HCT116 (cell line): Measurements from ENCODE around the gene UNC50. TPM values are rescaled to one million over a fixed set of nuclear protein-coding genes. Genes with fewer than 3 reads are reported as not detected.
"Not testable (repeated sequence)": the region's sequence is repeated elsewhere in the genome, so short reads cannot be mapped to it uniquely, and the experiment has no call there.

Experiments used
- ATAC-seq: fragments of 200-7000 bp; cut with Tn5 transposase; 2 replicates; pipeline ENCODE4 v1.9.1; 2020; ENCODE audit warnings: mild to moderate bottlenecking, moderate library complexity
- BruUV-seq: library from RNA; stranded (reverse); fragments of 400-500 nt; replicated peaks from 2 replicates; lab custom pipeline; 2021; lab: Mats Ljungman, UMichigan
- CTCF ChIA-PET: fragments of 300-600 bp; sonication (Branson Sonifier 250); formaldehyde crosslinking; loops from one replicate; lab custom pipeline; 2021; ENCODE audit warnings: antibody characterized with exemption; lab: Charles Lee
- POLR2A ChIA-PET: fragments of 300-600, 350-600 bp; sonication (Branson Sonifier 250); formaldehyde crosslinking; loops from one replicate; lab custom pipeline; 2021; ENCODE audit warnings: antibody characterized with exemption; lab: Charles Lee
- RAD21 ChIA-PET, 2 experiments: fragments of 300-600 bp; sonication (Branson Sonifier 250); formaldehyde crosslinking; loops; one replicate each; lab custom pipeline; 2023; ENCODE audit warnings: low total read pairs in 2 of 2; ENCODE audit not compliant: uncharacterized antibody in 2 of 2, unreplicated experiment in 2 of 2, low non-redundant PET in 1 of 2; lab: Charles Lee
- DNase-seq: peaks from one replicate; pipeline ENCODE4 v3.0.0-alpha.2; 2010; ENCODE audit warnings: low read depth, low spot score
- H2AFZ ChIP-seq: fragments of 200-600 bp; shearing (Covaris generic), sonication (generic); 2 replicates; pipeline ENCODE4 v1.6.1; 2017; ENCODE audit warnings: low read depth, mixed run types, mixed read lengths, antibody characterized with exemption, low read length; ENCODE audit not compliant: poor library complexity, severe bottlenecking
- H3K27ac ChIP-seq: 2 replicates; pipeline ENCODE4 v1.5.1; 2012; ENCODE audit warnings: low read depth, low read length
- H3K27me3 ChIP-seq: fragments of 200-600 bp; sonication (generic); 2 replicates; pipeline ENCODE4 v1.6.1; 2016; ENCODE audit warnings: mixed run types, low read length, mixed read lengths; ENCODE audit not compliant: insufficient read depth
- H3K36me3 ChIP-seq, 2 experiments: fragments of 200-500 bp in 1 of 2; fragments of 200-600 bp in 1 of 2; sonication (Bioruptor generic) in 1 of 2; sonication (generic) in 1 of 2; 2 replicates each; pipeline versions ENCODE4 v1.5.1 to v1.6.1; 2014 to 2016; ENCODE audit warnings: low read length in 2 of 2, inconsistent platforms in 1 of 2, mixed read lengths in 1 of 2, mixed run types in 1 of 2; ENCODE audit not compliant: insufficient read depth in 2 of 2, control insufficient read depth in 1 of 2
- H3K4me1 ChIP-seq, 2 experiments: fragments of 200-600 bp in 1 of 2; sonication (generic) in 1 of 2; 2 replicates each; pipeline versions ENCODE4 v1.5.1 to v1.6.1; 2012 to 2017; ENCODE audit warnings: low read length in 2 of 2, inconsistent platforms in 1 of 2, mild to moderate bottlenecking in 1 of 2, mixed read lengths in 1 of 2, mixed run types in 1 of 2, moderate library complexity in 1 of 2; ENCODE audit not compliant: insufficient read depth in 2 of 2, control insufficient read depth in 1 of 2
- H3K4me2 ChIP-seq: fragments of 200-600 bp; sonication (generic); 2 replicates; pipeline ENCODE4 v1.6.1; 2017; ENCODE audit warnings: mixed run types, low read length, mixed read lengths
- H3K4me3 ChIP-seq, 2 experiments: fragments of 200-600 bp in 1 of 2; sonication (generic) in 1 of 2; replicated peaks in 1 of 2; 2 replicates each; pipeline ENCODE4 v1.5.1; 2011 to 2016; ENCODE audit warnings: low read length in 2 of 2, control low read depth in 1 of 2, low read depth in 1 of 2, mild to moderate bottlenecking in 1 of 2, mixed read lengths in 1 of 2, mixed run types in 1 of 2
- H3K79me2 ChIP-seq: fragments of 200-600 bp; sonication (generic); 2 replicates; pipeline ENCODE4 v1.6.1; 2017; ENCODE audit warnings: mild to moderate bottlenecking, mixed run types, low read length, moderate library complexity, mixed read lengths; ENCODE audit not compliant: insufficient read depth
- H3K9ac ChIP-seq: fragments of 200-600 bp; sonication (generic); 2 replicates; pipeline ENCODE4 v1.6.1; 2016; ENCODE audit warnings: low read length, mixed read lengths
- H3K9me2 ChIP-seq: fragments of 200-600 bp; sonication (generic), shearing (Covaris generic); 2 replicates; pipeline ENCODE4 v1.6.1; 2017; ENCODE audit warnings: mixed run types, mild to moderate bottlenecking, moderate library complexity; ENCODE audit not compliant: insufficient read depth
- H3K9me3 ChIP-seq, 2 experiments: fragments of 200-500 bp in 1 of 2; fragments of 200-600 bp in 1 of 2; sonication (Bioruptor generic) in 1 of 2; sonication (generic) in 1 of 2; 2 replicates each; pipeline ENCODE4 v1.6.1; 2014 to 2017; ENCODE audit warnings: low read length in 2 of 2, mixed read lengths in 2 of 2, inconsistent platforms in 1 of 2, low read depth in 1 of 2, mild to moderate bottlenecking in 1 of 2, mixed run types in 1 of 2, moderate library complexity in 1 of 2; ENCODE audit not compliant: control insufficient read depth in 1 of 2, insufficient read depth in 1 of 2
- H4K20me1 ChIP-seq: fragments of 200-600 bp; sonication (generic), shearing (Covaris generic); 2 replicates; pipeline ENCODE4 v1.6.1; 2017; ENCODE audit warnings: mixed run types, mild to moderate bottlenecking, moderate library complexity; ENCODE audit not compliant: insufficient read depth
- CBX3 ChIP-seq: IDR thresholded peaks from 2 replicates; pipeline ENCODE4 v1.6.1; 2012; ENCODE audit warnings: low read depth
- EGR1 ChIP-seq: IDR thresholded peaks from 2 replicates; pipeline ENCODE4 v1.6.1; 2012; ENCODE audit warnings: low read depth
- EZH2 ChIP-seq: fragments of 200-600 bp; sonication (generic); IDR thresholded peaks from 2 replicates; pipeline ENCODE4 v1.6.1; 2017; ENCODE audit warnings: antibody characterized with exemption, mixed run types
- FOSL1 ChIP-seq: IDR thresholded peaks from 2 replicates; pipeline ENCODE4 v1.6.1; 2012; ENCODE audit warnings: low read depth
- POLR2A ChIP-seq: IDR thresholded peaks from 2 replicates; pipeline ENCODE4 v1.7.0; 2011; ENCODE audit warnings: borderline replicate concordance; ENCODE audit not compliant: insufficient read depth, insufficient read length; ENCODE audit errors: extremely low read depth
- POLR2AphosphoS5 ChIP-seq: IDR thresholded peaks from 2 replicates; pipeline ENCODE4 v1.6.1; 2011; ENCODE audit warnings: mild to moderate bottlenecking, low read depth, low read length, moderate library complexity
- RAD21 ChIP-seq: IDR thresholded peaks from 2 replicates; pipeline ENCODE4 v1.6.1; 2012; ENCODE audit warnings: low read depth, mild to moderate bottlenecking
- TCF7L2 ChIP-seq: IDR thresholded peaks from 2 replicates; pipeline ENCODE4 v1.7.0; 2011; ENCODE audit warnings: borderline replicate concordance, inconsistent platforms; ENCODE audit not compliant: insufficient read depth, insufficient read length; ENCODE audit errors: extremely low read depth
- ZNF274 ChIP-seq: fragments of 200-500 bp; sonication (Bioruptor generic); IDR thresholded peaks from 2 replicates; pipeline ENCODE4 v1.6.1; 2014; ENCODE audit warnings: mild to moderate bottlenecking, low read depth, low read length, inconsistent platforms
- intact Hi-C: fragments of 100-400 bp; cut with micrococcal nuclease; formaldehyde crosslinking; loops from 2 replicates; pipeline ENCODE4 v1.10.0; 2022
- total RNA-seq: library from RNA; stranded (reverse); gene quantifications from one replicate; pipeline ENCODE4 v1.2.1, GENCODE V29; 2021; ENCODE audit not compliant: unreplicated experiment
- TF ChIP-seq, protein P1 (sequence below): IDR thresholded peaks from 2 replicates; pipeline ENCODE4 v1.6.1; 2012; ENCODE audit warnings: low read depth
- TF ChIP-seq, protein P2 (sequence below): IDR thresholded peaks from 2 replicates; pipeline ENCODE4 v1.6.1; 2011; ENCODE audit warnings: mild to moderate bottlenecking, low read length, moderate library complexity; ENCODE audit not compliant: insufficient replicate concordance; ENCODE audit errors: extremely low read depth

UNC50 gene
- total RNA-seq, 1 experiment from 2014 or later: 33.0 TPM

DNA sequence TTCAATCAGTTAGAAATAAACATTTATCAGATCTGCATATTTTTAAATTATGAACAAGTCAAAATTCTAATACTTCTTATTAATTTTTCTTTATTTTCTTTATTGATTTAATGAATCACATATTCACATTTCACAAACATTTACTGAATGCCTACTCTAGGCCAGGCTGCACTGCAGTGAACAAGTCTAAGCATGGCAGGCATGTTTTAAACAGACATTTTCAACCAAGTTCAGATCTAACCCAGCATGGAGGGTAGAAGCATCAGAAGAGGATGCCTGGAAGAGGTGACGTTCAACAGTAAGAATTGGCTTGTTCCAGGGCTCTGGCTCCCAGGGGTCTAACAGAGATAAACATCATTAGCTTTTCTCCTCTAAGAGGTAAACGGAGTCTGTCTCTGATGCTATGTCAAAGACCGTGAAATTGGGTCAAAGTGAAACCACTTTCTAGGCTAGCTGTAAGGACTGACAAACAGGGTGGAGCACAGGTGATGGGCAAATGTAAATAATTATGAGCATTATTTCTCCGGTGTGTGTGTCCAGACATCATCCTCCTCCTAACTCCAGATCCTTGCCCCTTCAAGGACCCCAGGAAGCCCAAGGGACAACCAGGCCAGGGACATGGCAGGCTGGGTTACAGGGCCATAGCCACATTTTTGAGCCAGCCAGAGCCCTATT lies 50.6 kb downstream of the UNC50 start:
- H3K4me1 ChIP-seq: no peaks in the 10 kb centered on the region
- no peak overlapping the region for H3K4me3 ChIP-seq
- no peak overlapping the region for H3K4me2 ChIP-seq
- ATAC-seq (no peak), DNase-seq (no peak)
- TF ChIP-seq CBX3 (no peak), FOSL1 (no peak), RAD21 (no peak), TCF7L2 (no peak), POLR2A (no peak), EZH2 (no peak), EGR1 (no peak), POLR2AphosphoS5 (no peak), ZNF274 (no peak)
- TF ChIP-seq, protein P1, sequence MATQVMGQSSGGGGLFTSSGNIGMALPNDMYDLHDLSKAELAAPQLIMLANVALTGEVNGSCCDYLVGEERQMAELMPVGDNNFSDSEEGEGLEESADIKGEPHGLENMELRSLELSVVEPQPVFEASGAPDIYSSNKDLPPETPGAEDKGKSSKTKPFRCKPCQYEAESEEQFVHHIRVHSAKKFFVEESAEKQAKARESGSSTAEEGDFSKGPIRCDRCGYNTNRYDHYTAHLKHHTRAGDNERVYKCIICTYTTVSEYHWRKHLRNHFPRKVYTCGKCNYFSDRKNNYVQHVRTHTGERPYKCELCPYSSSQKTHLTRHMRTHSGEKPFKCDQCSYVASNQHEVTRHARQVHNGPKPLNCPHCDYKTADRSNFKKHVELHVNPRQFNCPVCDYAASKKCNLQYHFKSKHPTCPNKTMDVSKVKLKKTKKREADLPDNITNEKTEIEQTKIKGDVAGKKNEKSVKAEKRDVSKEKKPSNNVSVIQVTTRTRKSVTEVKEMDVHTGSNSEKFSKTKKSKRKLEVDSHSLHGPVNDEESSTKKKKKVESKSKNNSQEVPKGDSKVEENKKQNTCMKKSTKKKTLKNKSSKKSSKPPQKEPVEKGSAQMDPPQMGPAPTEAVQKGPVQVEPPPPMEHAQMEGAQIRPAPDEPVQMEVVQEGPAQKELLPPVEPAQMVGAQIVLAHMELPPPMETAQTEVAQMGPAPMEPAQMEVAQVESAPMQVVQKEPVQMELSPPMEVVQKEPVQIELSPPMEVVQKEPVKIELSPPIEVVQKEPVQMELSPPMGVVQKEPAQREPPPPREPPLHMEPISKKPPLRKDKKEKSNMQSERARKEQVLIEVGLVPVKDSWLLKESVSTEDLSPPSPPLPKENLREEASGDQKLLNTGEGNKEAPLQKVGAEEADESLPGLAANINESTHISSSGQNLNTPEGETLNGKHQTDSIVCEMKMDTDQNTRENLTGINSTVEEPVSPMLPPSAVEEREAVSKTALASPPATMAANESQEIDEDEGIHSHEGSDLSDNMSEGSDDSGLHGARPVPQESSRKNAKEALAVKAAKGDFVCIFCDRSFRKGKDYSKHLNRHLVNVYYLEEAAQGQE: no peak
- TF ChIP-seq, protein P2, sequence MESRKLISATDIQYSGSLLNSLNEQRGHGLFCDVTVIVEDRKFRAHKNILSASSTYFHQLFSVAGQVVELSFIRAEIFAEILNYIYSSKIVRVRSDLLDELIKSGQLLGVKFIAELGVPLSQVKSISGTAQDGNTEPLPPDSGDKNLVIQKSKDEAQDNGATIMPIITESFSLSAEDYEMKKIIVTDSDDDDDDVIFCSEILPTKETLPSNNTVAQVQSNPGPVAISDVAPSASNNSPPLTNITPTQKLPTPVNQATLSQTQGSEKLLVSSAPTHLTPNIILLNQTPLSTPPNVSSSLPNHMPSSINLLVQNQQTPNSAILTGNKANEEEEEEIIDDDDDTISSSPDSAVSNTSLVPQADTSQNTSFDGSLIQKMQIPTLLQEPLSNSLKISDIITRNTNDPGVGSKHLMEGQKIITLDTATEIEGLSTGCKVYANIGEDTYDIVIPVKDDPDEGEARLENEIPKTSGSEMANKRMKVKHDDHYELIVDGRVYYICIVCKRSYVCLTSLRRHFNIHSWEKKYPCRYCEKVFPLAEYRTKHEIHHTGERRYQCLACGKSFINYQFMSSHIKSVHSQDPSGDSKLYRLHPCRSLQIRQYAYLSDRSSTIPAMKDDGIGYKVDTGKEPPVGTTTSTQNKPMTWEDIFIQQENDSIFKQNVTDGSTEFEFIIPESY: no peak
- no peaks in the 10 kb centered on the region for H3K9me2 ChIP-seq
- no peak overlapping the region for H3K9ac ChIP-seq
- ChIA-PET RAD21 (no interaction called here), POLR2A (no interaction called here), CTCF (interaction anchor here (1.1 kb wide), 1 partner anchor 10 kb away, joined by 4 read pairs; no protein-coding TSS in a partner anchor)
- no TSS peak for BruUV-seq
- no peak overlapping the region for H2AFZ ChIP-seq
- no peaks in the 10 kb centered on the region for H4K20me1 ChIP-seq
- H3K79me2 ChIP-seq: no peaks in the 10 kb centered on the region
- no peaks in the 10 kb centered on the region for H3K9me3 ChIP-seq
- H3K27ac ChIP-seq: no peak overlapping the region
- no peaks in the 10 kb centered on the region for H3K36me3 ChIP-seq
- no peaks in the 10 kb centered on the region for H3K27me3 ChIP-seq
- intact Hi-C loops: no loop called here

DNA sequence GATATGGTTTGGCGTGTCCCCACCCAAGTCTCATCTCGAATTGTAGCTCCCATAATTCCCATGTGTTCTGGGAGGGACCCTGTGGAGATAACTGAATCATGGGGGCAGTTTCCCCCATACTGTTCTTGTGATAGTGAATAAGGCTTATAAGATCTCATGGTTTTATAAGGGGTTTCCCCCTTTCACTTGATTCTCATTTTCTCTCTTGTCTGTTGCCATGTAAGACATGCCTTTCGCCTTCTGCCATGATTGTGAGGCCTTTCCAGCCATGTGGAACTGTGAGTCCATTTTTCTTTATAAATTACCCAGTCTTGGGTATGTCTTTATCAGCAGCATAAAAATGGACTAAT lies 51.1 kb downstream of the UNC50 start:
- CTCF ChIA-PET: interaction anchor here (1.1 kb wide), 1 partner anchor 10 kb away, joined by 4 read pairs; no protein-coding TSS in a partner anchor
- intact Hi-C loops, H3K27ac ChIP-seq, H3K9me3 ChIP-seq, POLR2A ChIA-PET, H3K4me2 ChIP-seq, H3K79me2 ChIP-seq, H4K20me1 ChIP-seq, ATAC-seq, H3K9me2 ChIP-seq, H3K4me3 ChIP-seq, H3K9ac ChIP-seq, H3K4me1 ChIP-seq, H3K27me3 ChIP-seq, DNase-seq, H3K36me3 ChIP-seq, H2AFZ ChIP-seq, RAD21 ChIA-PET, BruUV-seq: not testable (repeated sequence)
